Raji (cell line): ENCODE measurements around the gene LCN12.

Experiments
- POLR2A ChIP-seq: IDR thresholded peaks from 2 replicates; pipeline ENCODE4 v1.6.1; 2011; ENCODE audit warnings: low read depth, low read length, control low read depth; ENCODE audit not compliant: insufficient read depth

The LCN12 gene

GRCh38 chr9:136958473-136958872 lies 6.4 kb downstream of the LCN12 start:
- no peak for TF ChIP-seq POLR2A

DNA sequence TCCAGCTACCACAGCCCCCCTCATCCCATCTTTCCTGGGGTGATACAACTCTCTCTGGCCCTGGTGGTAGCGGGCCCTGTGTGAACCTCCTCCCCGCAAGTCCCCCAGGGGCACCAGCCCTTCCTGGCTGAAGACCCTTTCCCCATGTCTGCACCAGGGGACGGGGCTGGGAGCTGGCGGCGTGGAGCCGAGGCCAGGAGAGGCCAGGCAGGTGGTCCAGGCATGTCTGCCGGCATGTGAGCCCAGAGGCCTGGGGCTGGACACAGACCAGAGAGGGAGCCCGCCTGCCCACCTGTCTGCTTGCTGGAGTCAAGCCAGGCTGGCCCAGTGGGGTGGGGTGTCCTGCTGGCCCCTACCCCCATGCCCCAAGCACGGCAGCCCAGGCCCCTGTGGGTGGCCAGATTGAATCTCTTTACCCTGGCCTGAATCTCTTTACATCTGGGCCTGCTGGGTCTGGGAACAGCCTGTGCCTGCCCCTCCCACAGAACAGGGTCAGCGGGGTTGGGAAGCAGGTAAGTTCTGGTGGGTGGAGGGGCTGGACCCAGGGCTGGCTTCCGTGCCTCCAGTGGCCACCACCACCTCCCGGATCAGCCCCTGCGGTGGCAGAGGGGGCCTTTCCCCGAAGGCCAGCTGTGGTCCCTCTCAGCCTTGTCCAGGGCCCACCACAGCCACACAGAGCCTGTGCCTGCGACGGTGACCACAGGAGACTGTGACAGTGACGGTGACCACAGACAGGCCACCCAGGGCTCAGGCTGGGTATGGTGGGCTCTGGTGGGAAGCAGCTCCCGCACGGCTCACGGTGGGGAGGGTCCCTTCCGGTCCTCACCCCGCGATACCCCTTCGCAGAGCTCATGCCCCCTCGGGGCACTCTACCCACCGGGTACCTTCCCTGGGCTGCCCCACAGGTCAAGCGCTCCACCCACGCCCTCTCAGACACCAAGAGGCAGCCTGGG lies 7.1 kb downstream of the LCN12 start:
- TF ChIP-seq POLR2A: no peak

GRCh38 chr9:136960212-136960937 lies 8.3 kb downstream of the LCN12 start:
- no peak for TF ChIP-seq POLR2A

DNA sequence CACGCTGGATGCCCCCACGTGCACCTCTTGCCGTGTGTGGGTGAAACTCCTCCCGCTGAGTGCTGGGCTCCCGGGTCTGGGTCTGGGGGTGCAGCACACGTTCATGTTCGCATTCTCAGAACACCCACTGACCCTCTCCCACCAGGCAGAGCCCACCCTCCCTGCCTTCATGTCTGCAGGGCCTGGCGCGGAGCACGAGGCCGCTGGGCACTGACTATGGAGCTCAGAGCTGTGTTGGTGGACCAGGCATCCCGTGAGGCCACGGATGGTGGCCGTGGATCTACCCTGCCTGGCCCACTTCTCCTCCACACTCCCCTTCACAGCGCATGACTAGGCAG lies 8.8 kb downstream of the LCN12 start:
- TF ChIP-seq POLR2A: no peak

- TF ChIP-seq POLR2A: no peak
Measured at GRCh38 chr9:136961279-136962065, 9.4 kb downstream of the LCN12 start.

DNA sequence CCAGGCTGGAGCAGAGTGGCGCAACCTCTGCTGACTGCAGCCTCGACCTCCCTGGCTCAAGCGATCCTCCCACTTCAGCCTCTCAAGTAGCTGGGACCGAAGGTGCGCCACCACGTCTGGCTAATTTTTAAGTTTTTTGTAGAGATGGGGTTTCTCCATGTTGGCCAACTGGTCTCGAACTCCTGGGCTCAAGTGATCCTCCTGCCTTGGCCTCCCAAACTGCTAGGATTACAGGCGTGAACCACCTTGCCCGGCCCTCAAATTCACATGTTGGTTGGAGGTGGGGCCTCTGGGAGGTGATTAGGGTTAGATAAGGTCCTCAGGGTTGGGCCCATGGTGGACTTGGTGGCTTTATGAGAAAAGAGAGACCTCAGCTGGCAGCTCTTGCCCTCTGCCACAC lies 10.1 kb downstream of the LCN12 start:
- TF ChIP-seq POLR2A: no peak

GRCh38 chr9:136962701-136963248 lies 10.7 kb downstream of the LCN12 start:
- TF ChIP-seq POLR2A: no peak

- TF ChIP-seq POLR2A: no peak
Measured at GRCh38 chr9:136963341-136963740, 11.3 kb downstream of the LCN12 start.

DNA sequence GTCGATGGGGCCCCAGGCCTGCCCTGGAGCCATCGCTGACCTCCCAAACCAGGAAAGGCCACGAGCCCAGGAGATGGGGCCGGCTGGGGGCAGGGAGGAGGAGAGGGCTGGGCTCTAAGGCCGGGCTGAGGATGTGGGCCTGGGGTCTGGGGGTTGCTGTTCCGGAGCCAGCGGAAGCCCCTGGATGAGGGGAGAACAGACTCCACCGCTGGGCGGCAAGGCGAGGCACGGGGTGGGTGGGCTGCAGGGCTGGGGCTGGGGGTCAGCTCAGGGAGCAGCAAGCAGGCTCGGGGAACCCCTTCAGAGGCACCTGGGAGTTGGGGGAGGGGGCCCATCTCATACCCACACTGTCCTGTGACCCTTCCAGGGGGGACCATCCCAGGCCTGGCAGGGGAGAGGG lies 11.7 kb downstream of the LCN12 start:
- no peak for TF ChIP-seq POLR2A

DNA sequence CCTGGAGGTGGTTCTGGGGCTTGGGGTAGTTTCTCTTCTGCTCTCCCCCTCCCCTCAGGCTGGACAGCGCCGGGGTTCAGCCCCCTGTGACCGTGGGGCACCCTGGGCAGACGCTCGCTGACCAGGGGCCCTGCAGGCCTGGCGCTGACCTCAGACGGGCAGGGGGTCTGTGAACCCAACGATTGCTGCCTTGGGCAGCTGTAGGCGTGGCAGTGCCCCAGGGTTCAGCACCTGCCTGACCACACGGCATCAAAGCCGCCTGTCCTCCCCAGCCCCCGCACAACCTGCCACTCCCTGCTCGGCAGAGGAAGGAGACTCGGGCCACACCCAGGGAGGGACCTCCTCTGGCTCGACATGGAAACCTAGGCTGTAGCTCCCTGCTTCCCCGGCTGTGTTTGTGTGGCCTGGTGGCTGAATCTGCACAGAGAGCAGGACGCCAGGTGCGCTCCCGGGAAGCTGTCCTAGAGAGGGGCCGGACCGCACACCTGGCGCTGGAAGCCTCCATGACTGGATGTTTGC lies 12.2 kb downstream of the LCN12 start:
- TF ChIP-seq POLR2A: no peak

- no peak for TF ChIP-seq POLR2A
Measured at GRCh38 chr9:136964833-136965422, 12.9 kb downstream of the LCN12 start.

DNA sequence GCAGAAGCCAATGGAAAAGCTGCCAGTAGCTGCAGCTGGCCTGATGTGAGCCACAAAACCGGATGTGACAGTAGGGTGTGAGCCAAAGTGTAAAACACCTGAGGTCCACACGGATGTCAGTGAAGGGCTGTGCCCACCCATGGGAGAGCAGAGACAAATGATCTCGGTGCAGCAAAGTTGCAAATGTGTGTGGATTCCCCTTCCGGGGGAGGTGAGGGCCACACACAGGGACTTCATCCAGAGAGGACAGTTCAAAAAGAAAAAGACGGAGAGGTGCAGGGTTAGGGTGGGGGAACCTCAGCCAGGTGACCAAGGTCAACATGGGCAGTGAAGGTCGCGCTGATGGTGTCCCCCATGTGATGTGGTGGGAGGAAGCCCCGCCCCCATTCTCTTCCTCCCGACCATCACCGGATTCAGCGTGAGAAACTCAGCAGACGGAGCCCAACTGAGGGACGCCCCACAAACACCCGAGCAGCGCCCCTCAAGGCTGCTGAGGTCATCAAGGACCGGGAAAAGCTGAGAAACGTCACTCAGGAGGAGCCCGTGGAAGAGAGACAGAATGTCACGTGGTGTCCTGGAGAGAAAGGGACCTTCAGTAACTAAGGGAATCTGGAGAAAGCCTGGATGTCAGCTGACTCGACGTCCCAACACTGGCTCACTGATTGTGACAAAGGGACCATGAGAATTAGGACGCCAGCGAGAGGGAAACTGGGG lies 13.9 kb downstream of the LCN12 start:
- no peak for TF ChIP-seq POLR2A

GRCh38 chr9:136968333-136969127 lies 16.5 kb downstream of the LCN12 start:
- TF ChIP-seq POLR2A: no peak
